Activated CD4-positive, alpha-beta T cell treated with anti-CD3 and anti-CD28 coated beads, Interleukin-2, amount 50 U/mL, for 1 hour (primary cell): ENCODE measurements around the gene KIF21A.

Source experiments
- DNase-seq: peaks from one replicate; pipeline ENCODE4 v3.0.0-alpha.2; 2020

The KIF21A gene

GRCh38 chr12:39389399-39390150 is 53.3 kb downstream of the KIF21A start:
- no peak for DNase-seq

- no peak for DNase-seq
Measured at GRCh38 chr12:39386335-39386734, 56.6 kb downstream of the KIF21A start.

GRCh38 chr12:39383114-39383513 is 59.8 kb downstream of the KIF21A start:
- no peak for DNase-seq

- no peak for DNase-seq
Measured at GRCh38 chr12:39380090-39380489, 62.8 kb downstream of the KIF21A start.

GRCh38 chr12:39378341-39378740 is 64.6 kb downstream of the KIF21A start:
- DNase-seq = no peak

GRCh38 chr12:39375206-39375808 is 67.6 kb downstream of the KIF21A start:
- no peak for DNase-seq

GRCh38 chr12:39372929-39373328 is 70.0 kb downstream of the KIF21A start:
- DNase-seq = no peak

- no peak for DNase-seq
Measured at GRCh38 chr12:39372204-39372925, 70.6 kb downstream of the KIF21A start.

- DNase-seq = no peak
Measured at GRCh38 chr12:39369756-39370155, 73.2 kb downstream of the KIF21A start.

- DNase-seq = no peak
Measured at GRCh38 chr12:39368891-39369290, 74.0 kb downstream of the KIF21A start.

- DNase-seq = no peak
Measured at GRCh38 chr12:39368096-39368495, 74.8 kb downstream of the KIF21A start.

- no peak for DNase-seq
Measured at GRCh38 chr12:39367494-39367893, 75.4 kb downstream of the KIF21A start.

GRCh38 chr12:39365364-39366001 is 77.4 kb downstream of the KIF21A start:
- no peak for DNase-seq

- no peak for DNase-seq
Measured at GRCh38 chr12:39364196-39364595, 78.7 kb downstream of the KIF21A start.

GRCh38 chr12:39359645-39360044 is 83.3 kb downstream of the KIF21A start:
- DNase-seq = no peak

- DNase-seq = no peak
Measured at GRCh38 chr12:39357041-39357440, 85.9 kb downstream of the KIF21A start.

GRCh38 chr12:39355841-39356240 is 87.1 kb downstream of the KIF21A start:
- DNase-seq = no peak

- no peak for DNase-seq
Measured at GRCh38 chr12:39354955-39355354, 88.0 kb downstream of the KIF21A start.

GRCh38 chr12:39352471-39353017 is 90.4 kb downstream of the KIF21A start:
- no peak for DNase-seq

- DNase-seq = no peak
Measured at GRCh38 chr12:39351153-39351552, 91.8 kb downstream of the KIF21A start.

- DNase-seq = no peak
Measured at GRCh38 chr12:39348941-39349626, 93.8 kb downstream of the KIF21A start.

- DNase-seq = no peak
Measured at GRCh38 chr12:39348523-39348922, 94.4 kb downstream of the KIF21A start.

- DNase-seq = no peak
Measured at GRCh38 chr12:39344926-39345325, 98.0 kb downstream of the KIF21A start.
